Ovary (tissue), 3 donors: ENCODE data around the gene YTHDF1.

Experiments
- EP300 ChIP-seq: sonication (generic); formaldehyde crosslinking; IDR thresholded peaks from one replicate; pipeline ENCODE4 v1.6.1; 2017; ENCODE audit warnings: antibody characterized with exemption
- POLR2A ChIP-seq: fragments of 450-650 bp; IDR thresholded peaks from one replicate; pipeline ENCODE4 v1.6.1; 2017; ENCODE audit warnings: antibody characterized with exemption, mild to moderate bottlenecking, moderate library complexity
- TF ChIP-seq, protein P1 (sequence below), 3 donors: fragments of 450-650 bp in 2 of 3; fragments of 200-600 bp in 1 of 3; IDR thresholded peaks; one replicate each; pipeline versions ENCODE4 v1.5.1 to v1.8.0; 2016 to 2022; ENCODE audit warnings: antibody characterized with exemption in 3 of 3, mild to moderate bottlenecking in 1 of 3
- donor health status: DM: no; HTN: no; CAD: no.

DNA sequence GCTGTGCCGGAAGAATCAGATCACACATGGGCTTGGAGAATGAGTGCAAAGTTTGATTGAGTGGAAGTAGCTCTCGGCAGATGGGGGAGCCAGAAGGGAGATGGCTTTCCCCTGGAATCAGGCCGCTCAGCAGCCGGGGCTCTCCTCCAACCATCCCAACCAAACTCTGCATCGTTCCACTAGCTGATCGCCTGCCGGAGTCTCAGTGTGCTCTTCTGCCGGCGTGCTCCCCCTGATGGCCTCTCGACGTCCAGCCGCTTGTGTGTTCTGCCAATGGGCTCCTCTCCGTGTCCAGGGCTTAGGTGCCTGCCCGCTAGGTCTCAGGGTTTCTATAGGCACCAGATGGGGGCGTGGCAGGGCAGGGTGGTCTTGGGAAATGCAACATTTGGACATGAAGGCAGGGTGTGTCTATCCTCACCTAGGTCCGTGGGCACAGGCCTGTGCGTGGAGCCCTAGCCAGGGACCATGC, 14.9 kb upstream of the YTHDF1 start:
- no peak for TF ChIP-seq POLR2A
- TF ChIP-seq, protein P1, sequence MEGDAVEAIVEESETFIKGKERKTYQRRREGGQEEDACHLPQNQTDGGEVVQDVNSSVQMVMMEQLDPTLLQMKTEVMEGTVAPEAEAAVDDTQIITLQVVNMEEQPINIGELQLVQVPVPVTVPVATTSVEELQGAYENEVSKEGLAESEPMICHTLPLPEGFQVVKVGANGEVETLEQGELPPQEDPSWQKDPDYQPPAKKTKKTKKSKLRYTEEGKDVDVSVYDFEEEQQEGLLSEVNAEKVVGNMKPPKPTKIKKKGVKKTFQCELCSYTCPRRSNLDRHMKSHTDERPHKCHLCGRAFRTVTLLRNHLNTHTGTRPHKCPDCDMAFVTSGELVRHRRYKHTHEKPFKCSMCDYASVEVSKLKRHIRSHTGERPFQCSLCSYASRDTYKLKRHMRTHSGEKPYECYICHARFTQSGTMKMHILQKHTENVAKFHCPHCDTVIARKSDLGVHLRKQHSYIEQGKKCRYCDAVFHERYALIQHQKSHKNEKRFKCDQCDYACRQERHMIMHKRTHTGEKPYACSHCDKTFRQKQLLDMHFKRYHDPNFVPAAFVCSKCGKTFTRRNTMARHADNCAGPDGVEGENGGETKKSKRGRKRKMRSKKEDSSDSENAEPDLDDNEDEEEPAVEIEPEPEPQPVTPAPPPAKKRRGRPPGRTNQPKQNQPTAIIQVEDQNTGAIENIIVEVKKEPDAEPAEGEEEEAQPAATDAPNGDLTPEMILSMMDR (IDR thresholded peaks at IDR 0.05) = peak in 1 of 3 donors; percentile 29
- TF ChIP-seq EP300 = no peak
